Measurements from ENCODE around the gene MLST8.

- no peak for TF ChIP-seq CTCF (IDR thresholded peaks at IDR 0.05)
- TF ChIP-seq POLR2A (IDR thresholded peaks at IDR 0.05): no peak
These were observed 11.0 kb upstream of the MLST8 start for GRCh38 chr16:2194166-2194834.

All from body of pancreas (tissue), 4 donors.